Keratinocyte (primary cell): ENCODE results near the gene CTDSPL.

Source experiments
- EZH2 ChIP-seq: IDR thresholded peaks from one replicate; pipeline ENCODE4 v1.6.1; 2012; ENCODE audit warnings: inconsistent platforms, mild to moderate bottlenecking, low read length, moderate library complexity
- TF ChIP-seq, protein P1 (sequence below), 3 experiments: IDR thresholded peaks in 1 of 3; conservative IDR thresholded peaks in 1 of 3; optimal IDR thresholded peaks in 1 of 3; 2 replicates in 2 of 3; 3 replicates in 1 of 3; pipeline versions ENCODE3 to v1.5.1; 2011; ENCODE audit warnings: low read length in 3 of 3, mild to moderate bottlenecking in 3 of 3, moderate library complexity in 2 of 3, control low read depth in 1 of 3, inconsistent platforms in 1 of 3; ENCODE audit not compliant: insufficient read depth in 2 of 3; ENCODE audit errors: extremely low read depth in 1 of 3

DNA sequence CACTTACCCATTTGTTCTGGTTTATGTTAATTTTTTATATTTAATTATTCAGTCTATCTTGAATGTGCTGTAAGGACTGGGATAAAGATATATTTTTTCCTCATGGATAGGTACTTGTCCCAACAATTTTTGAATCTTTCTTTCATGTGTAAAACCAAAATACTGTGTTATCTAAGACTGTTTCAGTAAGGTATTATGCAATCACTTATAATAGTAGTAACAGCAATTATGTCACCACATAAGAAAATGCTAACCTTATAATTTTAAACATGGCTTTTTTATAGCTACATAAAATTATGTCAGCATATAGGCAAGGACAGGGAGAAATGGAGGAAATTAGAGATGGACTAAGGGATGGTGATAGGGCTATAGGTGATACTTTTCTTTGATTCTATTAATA is 2.9 kb upstream of the CTDSPL start:
- TF ChIP-seq, protein P1, sequence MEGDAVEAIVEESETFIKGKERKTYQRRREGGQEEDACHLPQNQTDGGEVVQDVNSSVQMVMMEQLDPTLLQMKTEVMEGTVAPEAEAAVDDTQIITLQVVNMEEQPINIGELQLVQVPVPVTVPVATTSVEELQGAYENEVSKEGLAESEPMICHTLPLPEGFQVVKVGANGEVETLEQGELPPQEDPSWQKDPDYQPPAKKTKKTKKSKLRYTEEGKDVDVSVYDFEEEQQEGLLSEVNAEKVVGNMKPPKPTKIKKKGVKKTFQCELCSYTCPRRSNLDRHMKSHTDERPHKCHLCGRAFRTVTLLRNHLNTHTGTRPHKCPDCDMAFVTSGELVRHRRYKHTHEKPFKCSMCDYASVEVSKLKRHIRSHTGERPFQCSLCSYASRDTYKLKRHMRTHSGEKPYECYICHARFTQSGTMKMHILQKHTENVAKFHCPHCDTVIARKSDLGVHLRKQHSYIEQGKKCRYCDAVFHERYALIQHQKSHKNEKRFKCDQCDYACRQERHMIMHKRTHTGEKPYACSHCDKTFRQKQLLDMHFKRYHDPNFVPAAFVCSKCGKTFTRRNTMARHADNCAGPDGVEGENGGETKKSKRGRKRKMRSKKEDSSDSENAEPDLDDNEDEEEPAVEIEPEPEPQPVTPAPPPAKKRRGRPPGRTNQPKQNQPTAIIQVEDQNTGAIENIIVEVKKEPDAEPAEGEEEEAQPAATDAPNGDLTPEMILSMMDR (optimal IDR thresholded peaks at IDR 0.05 in 1 of 3, IDR thresholded peaks at IDR 0.05 in 1 of 3, conservative IDR thresholded peaks at IDR 0.05 in 1 of 3; ENCODE audit: extremely low read depth in 1 of 3, insufficient read depth in 2 of 3, low read length in 3 of 3) = no peak
- TF ChIP-seq EZH2 = no peak
